Suprapubic skin (tissue), 4 donors: ENCODE data around the gene PHKG2. TPM values are rescaled to one million over a fixed set of nuclear protein-coding genes. Genes with fewer than 3 reads are reported as not detected.

Experiments used
- DNase-seq, 2 donors: peaks; one replicate each; pipeline ENCODE4 v3.0.0-alpha.2; 2019; ENCODE audit warnings: low spot score in 2 of 2
- H3K27ac ChIP-seq: fragments of 200-600 bp; sonication (generic); one replicate; pipeline ENCODE4 v1.5.1; 2019
- H3K27me3 ChIP-seq: fragments of 200-600 bp; sonication (generic); one replicate; pipeline ENCODE4 v1.5.1; 2019
- H3K36me3 ChIP-seq: fragments of 200-600 bp; sonication (generic); one replicate; pipeline ENCODE4 v1.5.1; 2019
- H3K4me1 ChIP-seq: fragments of 200-600 bp; sonication (generic); one replicate; pipeline ENCODE4 v1.5.1; 2019
- H3K4me3 ChIP-seq: fragments of 200-600 bp; sonication (generic); one replicate; pipeline ENCODE4 v1.5.1; 2019; ENCODE audit warnings: mild to moderate bottlenecking
- H3K9me3 ChIP-seq: fragments of 200-600 bp; sonication (generic); one replicate; pipeline ENCODE4 v1.5.1; 2019
- CTCF ChIP-seq, 2 donors: fragments of 200-600 bp in 1 of 2; fragments of 450-650 bp in 1 of 2; sonication (generic) in 1 of 2; IDR thresholded peaks; one replicate each; pipeline ENCODE4 v1.5.1; 2016 to 2019; ENCODE audit warnings: antibody characterized with exemption in 2 of 2, mild to moderate bottlenecking in 1 of 2, moderate library complexity in 1 of 2
- EP300 ChIP-seq: sonication (generic); formaldehyde crosslinking; IDR thresholded peaks from one replicate; pipeline ENCODE4 v1.6.1; 2017; ENCODE audit warnings: antibody characterized with exemption
- POLR2A ChIP-seq, 2 donors: fragments of 450-650 bp; IDR thresholded peaks; one replicate each; pipeline ENCODE4 v1.6.1; 2017; ENCODE audit warnings: antibody characterized with exemption in 2 of 2, mild to moderate bottlenecking in 2 of 2, moderate library complexity in 2 of 2
- POLR2AphosphoS5 ChIP-seq, 3 donors: sonication (generic); formaldehyde crosslinking; IDR thresholded peaks; one replicate each; pipeline ENCODE4 v1.6.1; 2017; ENCODE audit warnings: antibody characterized with exemption in 3 of 3
- WGBS: methylation state at CpG from one replicate; pipeline ENCODE4 v1.1.5; 2018; 5-methylcytosine and 5-hydroxymethylcytosine counted together
- total RNA-seq, 4 donors: library from RNA; depleted of rRNA; stranded (reverse); fragments of >200 nt; gene quantifications; one replicate each; pipeline ENCODE4 v1.1.0, GENCODE V29; 2016

The PHKG2 gene
- total RNA-seq, 4 donors from 2014 or later, result 24.8 to 54.9 (median 36.1) TPM

DNA sequence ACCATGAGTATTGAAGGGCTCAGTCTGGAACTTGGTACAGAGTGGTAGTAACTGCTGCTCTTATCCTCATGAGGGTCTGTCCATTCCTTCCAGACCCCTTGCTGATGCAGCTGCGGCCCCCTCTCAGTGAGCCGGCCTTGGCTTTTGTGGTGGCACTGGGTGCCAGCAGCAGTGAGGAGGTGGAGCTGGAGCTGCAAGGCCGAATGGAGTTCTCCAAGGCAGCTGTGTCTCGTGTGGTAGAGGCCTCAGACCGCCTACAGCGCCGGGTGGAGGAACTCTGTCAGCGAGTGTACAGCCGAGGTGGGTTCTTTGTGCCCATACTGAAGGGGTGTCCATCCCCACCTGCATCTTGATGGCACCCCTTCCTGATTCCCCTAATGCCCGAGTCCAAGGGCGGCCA, 15.9 kb downstream of the PHKG2 start:
- DNase-seq, result no peak
- no peak overlapping the region for H3K27ac ChIP-seq
- H3K27me3 ChIP-seq, result no peaks in the 10 kb centered on the region
- no peaks in the 10 kb centered on the region for H3K9me3 ChIP-seq
- WGBS, result 90% methylated on average over 8 of the region's 11 CpGs
- H3K4me3 ChIP-seq, result no peak overlapping the region
- peaks cover 29% of the 10 kb centered on the region for H3K4me1 ChIP-seq
- H3K36me3 ChIP-seq, result peaks cover 56% of the 10 kb centered on the region
- TF ChIP-seq EP300, result no peak
- no peak for TF ChIP-seq POLR2AphosphoS5 (IDR thresholded peaks at IDR 0.05)
- TF ChIP-seq CTCF (IDR thresholded peaks at IDR 0.05), result no peak
- no peak for TF ChIP-seq POLR2A (IDR thresholded peaks at IDR 0.05)

GRCh38 chr16:30764816-30765465, 16.7 kb downstream of the PHKG2 start:
- 91% methylated on average over 7 of the region's 12 CpGs for WGBS
- Histone ChIP-seq H3K36me3 (peaks cover 65% of the 10 kb centered on the region), H3K27me3 (no peaks in the 10 kb centered on the region), H3K4me3 (no peak overlapping the region), H3K9me3 (no peaks in the 10 kb centered on the region), H3K27ac (no peak overlapping the region), H3K4me1 (peaks cover 29% of the 10 kb centered on the region)
- no peak for DNase-seq
- TF ChIP-seq POLR2A (IDR thresholded peaks at IDR 0.05) (no peak), CTCF (IDR thresholded peaks at IDR 0.05) (no peak), EP300 (no peak)

DNA sequence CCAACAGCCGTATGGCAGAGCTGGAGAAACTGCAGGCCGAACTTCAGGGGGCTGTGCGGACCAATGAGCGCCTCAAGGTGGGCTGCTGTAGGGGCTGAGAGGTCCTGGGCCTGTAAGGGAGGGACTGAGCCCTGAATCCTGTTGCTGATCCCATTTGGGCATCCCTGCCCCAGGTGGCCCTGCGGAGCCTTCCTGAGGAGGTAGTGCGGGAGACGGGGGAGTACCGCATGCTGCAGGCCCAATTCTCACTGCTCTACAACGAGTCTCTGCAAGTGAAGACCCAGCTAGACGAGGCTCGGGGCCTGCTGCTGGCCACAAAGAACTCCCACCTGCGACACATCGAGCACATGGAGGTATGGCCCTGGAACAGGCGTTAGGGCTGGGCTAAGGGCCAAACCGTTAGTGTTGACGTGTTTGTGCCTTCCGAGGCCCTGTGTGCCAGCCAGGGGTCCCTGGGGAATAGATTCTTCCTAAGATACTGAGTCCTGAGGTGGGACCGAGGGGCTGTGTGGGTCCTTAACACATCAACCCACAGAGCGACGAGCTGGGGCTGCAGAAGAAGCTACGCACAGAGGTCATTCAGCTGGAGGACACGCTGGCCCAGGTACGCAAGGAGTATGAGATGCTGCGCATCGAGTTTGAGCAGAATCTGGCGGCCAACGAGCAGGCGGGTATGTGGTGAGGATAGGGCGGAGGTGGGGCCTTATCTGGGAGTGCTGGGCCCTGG, 18.1 kb downstream of the PHKG2 start:
- 84% methylated on average over 29 of the region's 29 CpGs for whole genome bisulfite sequencing
- Histone ChIP-seq H3K4me1 (peaks cover 21% of the 10 kb centered on the region), H3K36me3 (peaks cover 79% of the 10 kb centered on the region), H3K9me3 (no peaks in the 10 kb centered on the region), H3K27me3 (no peaks in the 10 kb centered on the region), H3K4me3 (no peak overlapping the region), H3K27ac (no peak overlapping the region)
- no peak for TF ChIP-seq EP300
- no peak for TF ChIP-seq CTCF (IDR thresholded peaks at IDR 0.05)
- TF ChIP-seq POLR2AphosphoS5 (IDR thresholded peaks at IDR 0.05), result no peak
- no peak for TF ChIP-seq POLR2A (IDR thresholded peaks at IDR 0.05)
- no peak for DNase-seq

GRCh38 chr16:30766933-30767284, 18.7 kb downstream of the PHKG2 start:
- 77% methylated on average over 4 of the region's 4 CpGs for WGBS
- H3K4me1 ChIP-seq, result peaks cover 17% of the 10 kb centered on the region
- no peak for DNase-seq
- no peaks in the 10 kb centered on the region for H3K27me3 ChIP-seq
- H3K9me3 ChIP-seq, result no peaks in the 10 kb centered on the region
- H3K4me3 ChIP-seq, result no peak overlapping the region
- H3K27ac ChIP-seq, result no peak overlapping the region
- H3K36me3 ChIP-seq, result peaks cover 85% of the 10 kb centered on the region
- no peak for TF ChIP-seq EP300
- TF ChIP-seq CTCF (IDR thresholded peaks at IDR 0.05), result no peak
- TF ChIP-seq POLR2AphosphoS5 (IDR thresholded peaks at IDR 0.05), result no peak
- no peak for TF ChIP-seq POLR2A (IDR thresholded peaks at IDR 0.05)

GRCh38 chr16:30767767-30768465, 19.7 kb downstream of the PHKG2 start:
- Histone ChIP-seq H3K4me3 (no peak overlapping the region), H3K27me3 (no peaks in the 10 kb centered on the region), H3K36me3 (peaks cover 95% of the 10 kb centered on the region), H3K4me1 (peaks cover 12% of the 10 kb centered on the region), H3K9me3 (no peaks in the 10 kb centered on the region), H3K27ac (no peak overlapping the region)
- DNase-seq, result no peak
- 90% methylated on average over 18 of the region's 18 CpGs for WGBS
- TF ChIP-seq POLR2A (IDR thresholded peaks at IDR 0.05), result no peak
- no peak for TF ChIP-seq EP300
- no peak for TF ChIP-seq POLR2AphosphoS5 (IDR thresholded peaks at IDR 0.05)
- TF ChIP-seq CTCF (IDR thresholded peaks at IDR 0.05), result no peak
